Gastroesophageal sphincter (tissue), 3 donors: ENCODE measurements around the gene PIM3.

Experiments used
- EP300 ChIP-seq: sonication (generic); formaldehyde crosslinking; IDR thresholded peaks from one replicate; pipeline ENCODE4 v1.6.1; 2017; ENCODE audit warnings: antibody characterized with exemption, mild to moderate bottlenecking
- POLR2A ChIP-seq, 2 donors: fragments of 450-650 bp; IDR thresholded peaks; one replicate each; pipeline ENCODE4 v1.6.1; 2017; ENCODE audit warnings: antibody characterized with exemption in 2 of 2, mild to moderate bottlenecking in 2 of 2, moderate library complexity in 1 of 2
- POLR2AphosphoS5 ChIP-seq: sonication (generic); formaldehyde crosslinking; IDR thresholded peaks from one replicate; pipeline ENCODE4 v1.6.1; 2017; ENCODE audit warnings: antibody characterized with exemption
- TF ChIP-seq, protein P1 (sequence below), 4 experiments: fragments of 200-600 bp in 2 of 4; fragments of 450-650 bp in 2 of 4; sonication (generic) in 1 of 4; IDR thresholded peaks; one replicate each; pipeline ENCODE4 v1.5.1; 2017 to 2019; ENCODE audit warnings: antibody characterized with exemption in 4 of 4, mild to moderate bottlenecking in 2 of 4, moderate library complexity in 2 of 4

DNA sequence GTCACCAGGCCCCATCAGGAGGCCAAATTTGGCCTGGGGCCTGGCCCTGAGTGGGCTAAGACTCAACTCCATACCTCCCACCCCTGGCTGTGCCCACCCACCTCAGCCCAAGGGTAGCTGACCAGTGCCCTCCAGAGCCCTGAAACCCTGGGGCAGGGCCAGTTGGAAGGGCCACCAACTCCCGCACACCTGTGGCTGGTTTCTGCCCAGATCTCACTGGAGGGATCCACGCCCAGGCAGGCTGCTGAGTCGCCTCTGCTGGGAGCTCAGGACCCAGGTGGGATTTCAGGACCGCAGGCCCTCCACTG lies 8.9 kb upstream of the PIM3 start:
- TF ChIP-seq, protein P1, sequence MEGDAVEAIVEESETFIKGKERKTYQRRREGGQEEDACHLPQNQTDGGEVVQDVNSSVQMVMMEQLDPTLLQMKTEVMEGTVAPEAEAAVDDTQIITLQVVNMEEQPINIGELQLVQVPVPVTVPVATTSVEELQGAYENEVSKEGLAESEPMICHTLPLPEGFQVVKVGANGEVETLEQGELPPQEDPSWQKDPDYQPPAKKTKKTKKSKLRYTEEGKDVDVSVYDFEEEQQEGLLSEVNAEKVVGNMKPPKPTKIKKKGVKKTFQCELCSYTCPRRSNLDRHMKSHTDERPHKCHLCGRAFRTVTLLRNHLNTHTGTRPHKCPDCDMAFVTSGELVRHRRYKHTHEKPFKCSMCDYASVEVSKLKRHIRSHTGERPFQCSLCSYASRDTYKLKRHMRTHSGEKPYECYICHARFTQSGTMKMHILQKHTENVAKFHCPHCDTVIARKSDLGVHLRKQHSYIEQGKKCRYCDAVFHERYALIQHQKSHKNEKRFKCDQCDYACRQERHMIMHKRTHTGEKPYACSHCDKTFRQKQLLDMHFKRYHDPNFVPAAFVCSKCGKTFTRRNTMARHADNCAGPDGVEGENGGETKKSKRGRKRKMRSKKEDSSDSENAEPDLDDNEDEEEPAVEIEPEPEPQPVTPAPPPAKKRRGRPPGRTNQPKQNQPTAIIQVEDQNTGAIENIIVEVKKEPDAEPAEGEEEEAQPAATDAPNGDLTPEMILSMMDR (IDR thresholded peaks at IDR 0.05): no peak
- TF ChIP-seq POLR2A (IDR thresholded peaks at IDR 0.05): no peak
- TF ChIP-seq POLR2AphosphoS5: no peak
- no peak for TF ChIP-seq EP300
